GM18867 (cell line): ENCODE results near the gene HNRNPH1.
A peak's percentile ranks its signal among the peaks of the same experiment; 100 is the strongest.

ENCODE experiments used
- ATAC-seq: cut with Tn5 transposase; IDR thresholded peaks from one replicate; pipeline ENCODE4 v1.9.1; 2021; ENCODE audit warnings: mild to moderate bottlenecking, moderate library complexity; ENCODE audit not compliant: unreplicated experiment

The HNRNPH1 gene

GRCh38 chr5:179623906-179624741 lies 653 bp upstream of the HNRNPH1 start:
- ATAC-seq, result peak; percentile 13

- no peak for ATAC-seq
Measured at GRCh38 chr5:179621551-179622214, 1.8 kb downstream of the HNRNPH1 start.

- ATAC-seq, result no peak
Measured at GRCh38 chr5:179620703-179621350, 2.6 kb downstream of the HNRNPH1 start.

GRCh38 chr5:179620293-179620692 lies 3.2 kb downstream of the HNRNPH1 start:
- no peak for ATAC-seq

GRCh38 chr5:179619776-179620175 lies 3.7 kb downstream of the HNRNPH1 start:
- no peak for ATAC-seq

GRCh38 chr5:179618923-179619554 lies 4.4 kb downstream of the HNRNPH1 start:
- ATAC-seq, result no peak

- ATAC-seq, result no peak
Measured at GRCh38 chr5:179617930-179618329, 5.5 kb downstream of the HNRNPH1 start.

GRCh38 chr5:179616002-179616594 lies 7.4 kb downstream of the HNRNPH1 start:
- ATAC-seq, result no peak

- no peak for ATAC-seq
Measured at GRCh38 chr5:179615203-179615602, 8.3 kb downstream of the HNRNPH1 start.

- no peak for ATAC-seq
Measured at GRCh38 chr5:179614745-179615144, 8.7 kb downstream of the HNRNPH1 start.

GRCh38 chr5:179613460-179614071 lies 9.9 kb downstream of the HNRNPH1 start:
- no peak for ATAC-seq

- ATAC-seq, result no peak
Measured at GRCh38 chr5:179612577-179613459, 10.7 kb downstream of the HNRNPH1 start.

GRCh38 chr5:179610903-179611265 lies 12.6 kb downstream of the HNRNPH1 start:
- no peak for ATAC-seq

GRCh38 chr5:179610109-179610902 lies 13.2 kb downstream of the HNRNPH1 start:
- ATAC-seq, result no peak

- no peak for ATAC-seq
Measured at GRCh38 chr5:179609834-179610108, 13.7 kb downstream of the HNRNPH1 start.

GRCh38 chr5:179608131-179608581 lies 15.3 kb downstream of the HNRNPH1 start:
- ATAC-seq, result no peak

- ATAC-seq, result no peak
Measured at GRCh38 chr5:179607160-179607931, 16.1 kb downstream of the HNRNPH1 start.

- no peak for ATAC-seq
Measured at GRCh38 chr5:179606910-179607159, 16.6 kb downstream of the HNRNPH1 start.
